Activated naive CD8-positive, alpha-beta T cell (primary cell): ENCODE results near the gene TBC1D14.

Experiments
- H3K27ac Mint-ChIP-seq: one replicate; pipeline ENCODE4 v1.8.0; 2021; ENCODE audit warnings: mixed read lengths
- H3K27me3 Mint-ChIP-seq: one replicate; pipeline ENCODE4 v1.8.0; 2021; ENCODE audit warnings: mixed read lengths
- H3K36me3 Mint-ChIP-seq: one replicate; pipeline ENCODE4 v1.8.0; 2021; ENCODE audit warnings: mixed read lengths
- H3K4me1 Mint-ChIP-seq: one replicate; pipeline ENCODE4 v1.8.0; 2021; ENCODE audit warnings: low read depth, mixed read lengths
- H3K4me3 Mint-ChIP-seq: one replicate; pipeline ENCODE4 v1.8.0; 2021; ENCODE audit warnings: mild to moderate bottlenecking, mixed read lengths
- H3K9me3 Mint-ChIP-seq: one replicate; pipeline ENCODE4 v1.8.0; 2021; ENCODE audit warnings: low read depth, mixed read lengths

TBC1D14 gene

DNA sequence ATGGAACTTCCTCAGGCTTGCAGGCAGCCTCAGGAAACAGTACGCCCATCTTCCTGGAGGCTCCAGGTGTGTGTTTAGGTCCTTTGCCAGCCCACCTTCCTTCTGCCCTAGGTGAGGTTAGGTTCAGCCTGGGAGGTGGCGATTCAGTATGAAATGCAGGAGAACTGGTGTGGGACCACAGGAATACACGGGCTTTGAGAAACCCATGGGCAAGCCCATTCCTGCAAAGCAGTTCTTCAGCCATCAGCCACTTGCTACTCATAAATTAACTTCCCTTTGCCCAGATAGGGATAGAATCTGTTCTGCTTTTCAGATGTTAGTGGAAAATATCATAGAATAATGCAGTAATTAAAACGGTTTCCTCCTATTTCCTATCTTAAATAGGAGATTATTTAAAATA is 32.2 kb downstream of the TBC1D14 start:
- Mint-ChIP-seq H3K27ac (peak overlapping the region; percentile 82), H3K4me1 (peaks cover 68% of the 10 kb centered on the region), H3K9me3 (no peaks in the 10 kb centered on the region), H3K27me3 (no peaks in the 10 kb centered on the region), H3K4me3 (peak overlapping the region; percentile 74), H3K36me3 (no peaks in the 10 kb centered on the region)

DNA sequence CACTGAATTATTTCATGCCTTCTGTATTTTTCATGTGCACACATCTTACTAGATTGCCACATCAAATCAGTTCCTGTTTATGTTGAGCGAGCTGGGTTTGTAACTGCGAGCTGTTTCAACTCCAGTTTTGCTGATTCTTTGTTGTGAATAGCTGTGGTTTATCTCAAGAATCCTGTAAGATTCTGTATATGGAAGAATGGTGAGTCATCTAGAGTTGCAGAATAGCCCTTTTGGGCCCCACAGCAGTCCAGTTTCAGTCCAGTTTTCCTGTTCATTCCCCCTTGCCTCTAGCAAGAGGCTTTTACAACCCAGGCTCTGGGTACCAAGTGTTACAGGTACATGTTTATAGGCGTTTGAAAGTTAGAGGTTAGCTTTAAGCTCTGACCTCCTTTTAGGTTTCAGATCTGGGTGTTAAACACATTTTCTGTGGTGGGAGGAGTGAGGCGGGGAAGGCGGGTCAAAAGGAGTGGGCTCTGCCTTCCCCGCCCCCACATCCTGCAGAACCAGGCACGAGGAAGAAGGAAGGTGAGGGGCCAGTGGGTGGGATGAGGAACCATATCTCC is 32.7 kb downstream of the TBC1D14 start:
- Mint-ChIP-seq H3K4me3 (peak overlapping the region; percentile 74), H3K27ac (peak overlapping the region; percentile 82), H3K4me1 (peaks cover 65% of the 10 kb centered on the region), H3K36me3 (no peaks in the 10 kb centered on the region), H3K27me3 (no peaks in the 10 kb centered on the region), H3K9me3 (no peaks in the 10 kb centered on the region)

DNA sequence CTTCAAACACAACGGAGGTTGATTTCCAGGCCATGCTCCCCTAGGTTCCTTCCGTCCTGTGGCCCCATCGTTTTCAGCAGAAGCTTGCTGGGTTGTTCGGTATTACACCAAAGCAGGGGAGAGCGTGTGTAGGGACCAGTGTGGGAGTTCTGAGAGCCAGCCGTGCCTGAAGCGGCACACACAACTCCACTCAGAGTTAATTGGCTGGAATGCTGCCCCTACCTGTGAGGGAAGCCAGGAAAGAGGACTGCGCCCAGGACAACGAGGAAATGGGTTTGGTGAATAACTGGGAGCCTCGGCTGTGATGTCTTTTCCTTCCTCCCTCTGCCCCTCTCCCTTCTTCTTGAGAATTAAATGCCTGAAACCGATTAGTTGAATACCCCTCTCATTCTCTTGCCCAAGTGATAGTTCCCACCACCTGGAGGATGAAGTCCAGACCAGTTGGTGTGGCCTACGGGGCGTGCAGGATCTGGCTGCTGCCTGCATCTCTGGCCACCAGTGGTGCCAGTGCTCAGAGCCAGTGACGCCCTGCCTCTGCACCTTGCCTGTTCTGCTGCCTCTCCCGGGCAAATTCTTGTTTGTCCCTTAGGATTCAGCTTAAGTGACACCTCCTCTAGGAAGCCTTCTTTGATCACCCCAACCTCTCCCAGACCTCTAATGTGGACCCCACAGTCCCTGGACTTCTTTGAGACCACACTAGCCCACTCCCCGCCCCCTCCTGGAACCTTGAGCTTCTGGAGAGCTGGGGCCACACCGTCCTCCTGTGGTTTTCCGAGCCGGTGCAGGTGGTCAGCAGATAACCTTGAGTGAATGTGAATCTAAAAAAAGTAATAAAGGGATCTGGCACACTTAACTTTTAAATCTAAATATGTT is 33.6 kb downstream of the TBC1D14 start:
- no peaks in the 10 kb centered on the region for H3K27me3 Mint-ChIP-seq
- H3K36me3 Mint-ChIP-seq: no peaks in the 10 kb centered on the region
- H3K4me3 Mint-ChIP-seq: peak overlapping the region; percentile 74
- peaks cover 67% of the 10 kb centered on the region for H3K4me1 Mint-ChIP-seq
- peak overlapping the region; percentile 82 for H3K27ac Mint-ChIP-seq
- H3K9me3 Mint-ChIP-seq: no peaks in the 10 kb centered on the region

DNA sequence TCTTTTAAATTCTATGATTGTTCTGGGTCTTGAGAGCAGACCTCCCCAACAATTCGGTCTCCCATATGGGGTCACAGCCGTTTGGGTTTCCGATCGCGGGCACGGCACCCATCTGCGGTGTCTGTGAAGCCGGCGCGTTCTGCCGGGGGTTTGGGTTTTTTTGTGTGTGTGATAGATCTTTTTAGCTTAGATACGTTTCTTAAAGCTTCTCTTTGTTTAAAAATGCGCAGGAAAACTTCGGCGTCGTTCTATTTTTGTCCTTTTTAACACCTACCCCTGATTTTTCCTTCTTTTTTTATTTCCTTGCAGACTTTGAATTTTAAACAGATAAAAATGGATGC is 34.2 kb downstream of the TBC1D14 start:
- Mint-ChIP-seq H3K9me3 (no peaks in the 10 kb centered on the region), H3K27me3 (no peaks in the 10 kb centered on the region), H3K36me3 (no peaks in the 10 kb centered on the region), H3K4me3 (no peak overlapping the region), H3K27ac (peak overlapping the region; percentile 82), H3K4me1 (peaks cover 65% of the 10 kb centered on the region)

DNA sequence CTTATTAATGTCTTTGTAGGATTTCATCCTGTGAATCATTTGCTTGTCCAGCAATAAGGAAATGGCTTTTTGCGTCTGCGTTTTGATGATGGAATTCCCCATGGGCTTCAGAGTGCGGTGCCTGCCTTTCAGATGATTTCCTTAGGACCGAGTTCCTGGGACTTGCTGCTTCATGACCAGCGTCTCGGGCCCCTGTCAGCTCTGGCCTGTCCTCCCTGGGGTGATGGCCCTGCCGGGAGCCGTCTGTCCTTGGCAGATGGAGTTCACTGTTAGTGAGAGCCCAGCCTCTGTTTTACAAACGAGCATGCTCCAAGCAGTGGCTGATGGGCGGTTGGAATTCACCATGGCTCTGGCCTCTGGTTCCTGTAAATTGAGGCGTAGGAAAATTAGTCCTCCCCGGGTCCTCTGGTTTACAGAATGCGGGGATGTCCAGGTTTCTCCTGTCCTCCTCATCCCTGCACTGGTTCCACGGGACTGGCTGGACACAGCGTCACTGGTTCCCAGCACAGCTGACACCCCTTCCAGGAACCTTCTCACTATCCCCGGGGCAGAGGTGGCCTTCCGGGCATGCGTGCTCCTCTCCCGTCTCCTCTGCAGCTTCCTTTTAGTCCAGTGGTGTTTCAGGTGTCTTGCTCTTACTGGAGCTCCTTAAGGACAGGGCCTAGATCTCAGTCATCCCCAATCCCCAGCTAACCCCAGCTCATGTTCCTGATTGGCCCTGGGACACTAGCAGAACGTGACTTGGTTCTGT is 34.9 kb downstream of the TBC1D14 start:
- H3K9me3 Mint-ChIP-seq: no peaks in the 10 kb centered on the region
- peaks cover 58% of the 10 kb centered on the region for H3K4me1 Mint-ChIP-seq
- H3K4me3 Mint-ChIP-seq: no peak overlapping the region
- peak overlapping the region; percentile 61 for H3K27ac Mint-ChIP-seq
- no peaks in the 10 kb centered on the region for H3K36me3 Mint-ChIP-seq
- H3K27me3 Mint-ChIP-seq: no peaks in the 10 kb centered on the region

DNA sequence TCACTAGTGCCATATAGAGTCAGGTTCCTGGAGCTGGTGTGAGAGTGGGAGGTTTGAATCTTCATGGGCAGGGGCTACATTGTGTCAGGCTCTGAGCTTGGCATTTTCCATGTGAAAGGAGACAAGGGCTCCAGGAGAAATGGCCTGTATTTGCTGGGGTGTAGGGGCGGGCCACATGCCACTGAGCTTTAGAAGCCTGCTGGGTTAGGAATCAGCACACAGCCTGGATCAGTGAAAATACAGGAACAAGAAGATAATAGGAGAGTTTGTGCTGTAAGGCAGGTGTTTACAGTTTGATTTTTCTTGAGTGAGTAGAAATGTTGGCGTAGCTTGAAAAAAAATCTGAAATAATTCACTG is 35.4 kb downstream of the TBC1D14 start:
- no peak overlapping the region for H3K4me3 Mint-ChIP-seq
- H3K27me3 Mint-ChIP-seq: no peaks in the 10 kb centered on the region
- no peaks in the 10 kb centered on the region for H3K9me3 Mint-ChIP-seq
- H3K27ac Mint-ChIP-seq: peak overlapping the region; percentile 61
- peaks cover 56% of the 10 kb centered on the region for H3K4me1 Mint-ChIP-seq
- peaks cover 2% of the 10 kb centered on the region for H3K36me3 Mint-ChIP-seq

DNA sequence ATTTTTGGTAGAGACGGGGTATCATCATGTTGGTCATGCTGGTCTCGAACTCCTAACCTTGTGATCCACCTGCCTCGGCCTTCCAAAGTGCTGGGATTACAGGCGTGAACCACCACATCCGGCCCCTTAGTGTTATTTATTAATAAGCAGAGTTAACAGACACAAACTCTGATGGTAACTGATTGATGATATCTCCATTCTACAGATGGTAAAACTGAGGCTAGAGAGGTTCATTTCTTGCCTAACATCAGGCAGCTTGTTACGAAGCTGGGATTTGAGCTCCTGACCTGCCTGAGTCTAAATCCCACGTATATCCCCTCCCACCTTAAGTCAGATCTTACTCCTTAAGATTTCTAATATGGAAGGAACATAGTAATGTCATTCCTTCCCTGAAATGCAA is 36.9 kb downstream of the TBC1D14 start:
- Mint-ChIP-seq H3K9me3 (no peaks in the 10 kb centered on the region), H3K27ac (no peak overlapping the region), H3K36me3 (peaks cover 4% of the 10 kb centered on the region), H3K4me3 (no peak overlapping the region), H3K4me1 (peaks cover 51% of the 10 kb centered on the region), H3K27me3 (no peaks in the 10 kb centered on the region)

DNA sequence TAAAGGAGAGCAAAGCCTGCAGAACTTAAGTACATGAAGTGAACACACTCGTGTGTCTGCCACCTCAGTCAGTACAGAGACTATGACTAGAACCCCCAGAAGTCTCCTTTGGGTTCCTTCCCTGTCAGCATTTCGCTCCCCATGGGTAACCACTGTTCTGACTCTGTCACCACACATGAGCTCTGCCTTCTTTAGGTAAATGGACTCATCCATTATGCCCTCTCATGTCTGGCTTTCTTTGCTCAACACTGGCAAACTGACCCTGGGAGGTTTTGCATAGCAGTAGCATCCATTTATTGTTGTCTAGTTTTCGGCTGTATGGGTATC is 38.5 kb downstream of the TBC1D14 start:
- Mint-ChIP-seq H3K4me1 (peaks cover 47% of the 10 kb centered on the region), H3K9me3 (no peaks in the 10 kb centered on the region), H3K4me3 (no peak overlapping the region), H3K27ac (no peak overlapping the region), H3K27me3 (no peaks in the 10 kb centered on the region), H3K36me3 (peaks cover 4% of the 10 kb centered on the region)

DNA sequence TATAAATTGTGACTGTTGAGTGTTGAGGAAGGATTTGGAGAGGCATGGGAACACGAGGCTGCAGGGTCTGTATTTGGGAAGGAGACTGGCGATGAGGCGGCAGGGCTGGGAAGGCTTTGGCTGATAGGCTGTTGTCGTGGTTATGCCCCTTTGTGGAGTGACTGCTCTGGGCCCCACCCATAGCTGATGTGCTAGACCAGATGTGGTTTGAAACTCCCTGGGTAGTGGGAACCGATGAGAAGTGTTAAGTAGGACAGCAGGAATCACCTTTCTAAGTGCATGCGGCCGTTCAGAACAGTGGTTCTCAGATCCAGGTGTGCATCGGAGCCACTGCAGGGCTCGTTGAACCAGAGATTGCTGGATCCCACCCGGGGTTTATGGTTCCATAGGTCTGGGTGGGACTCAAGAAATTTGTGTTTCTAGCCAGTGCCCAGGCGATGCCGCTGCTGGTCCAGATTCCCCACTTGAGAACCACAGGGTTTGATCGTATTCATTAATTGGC is 42.3 kb downstream of the TBC1D14 start:
- peaks cover 55% of the 10 kb centered on the region for H3K4me1 Mint-ChIP-seq
- H3K4me3 Mint-ChIP-seq: no peak overlapping the region

DNA sequence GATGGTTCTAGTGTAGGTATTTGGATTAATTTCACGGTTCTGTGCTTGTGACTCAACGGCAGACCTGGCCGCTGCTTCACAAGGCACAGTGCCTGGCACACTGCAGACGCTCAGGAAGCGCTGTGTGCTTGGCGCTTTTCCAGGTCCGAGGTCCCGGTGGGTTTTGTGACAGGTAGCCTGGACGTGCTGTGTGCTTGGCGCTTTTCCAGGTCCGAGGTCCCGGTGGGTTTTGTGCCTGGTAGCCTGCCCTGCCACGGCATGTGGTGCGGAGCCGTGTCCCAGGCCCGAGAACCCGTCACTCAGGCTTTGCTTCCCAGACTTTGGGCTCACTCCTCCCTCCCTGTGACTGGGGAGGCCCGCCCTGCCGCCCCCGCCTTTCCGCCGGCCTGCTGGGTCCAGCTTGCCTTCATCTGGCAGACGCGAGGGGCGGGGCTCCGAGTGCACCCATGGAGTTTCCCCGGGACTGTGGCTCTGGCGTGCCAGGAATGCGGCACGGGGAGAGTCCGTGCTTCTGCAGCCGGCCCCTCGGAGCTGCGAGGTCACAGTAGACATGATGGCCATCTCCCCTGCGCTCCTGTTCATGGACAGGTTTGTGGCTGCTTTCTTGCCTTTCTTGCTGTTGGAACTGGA is 44.2 kb downstream of the TBC1D14 start:
- no peaks in the 10 kb centered on the region for H3K27me3 Mint-ChIP-seq
- peaks cover 55% of the 10 kb centered on the region for H3K4me1 Mint-ChIP-seq
- H3K36me3 Mint-ChIP-seq: peaks cover 4% of the 10 kb centered on the region
- H3K4me3 Mint-ChIP-seq: no peak overlapping the region
- H3K27ac Mint-ChIP-seq: no peak overlapping the region
- H3K9me3 Mint-ChIP-seq: no peaks in the 10 kb centered on the region

More for the DNA sequence above, 42.3 kb downstream of the TBC1D14 start:
- no peak overlapping the region for H3K27ac Mint-ChIP-seq
- no peaks in the 10 kb centered on the region for H3K27me3 Mint-ChIP-seq
- H3K9me3 Mint-ChIP-seq: no peaks in the 10 kb centered on the region
- H3K36me3 Mint-ChIP-seq: peaks cover 4% of the 10 kb centered on the region

DNA sequence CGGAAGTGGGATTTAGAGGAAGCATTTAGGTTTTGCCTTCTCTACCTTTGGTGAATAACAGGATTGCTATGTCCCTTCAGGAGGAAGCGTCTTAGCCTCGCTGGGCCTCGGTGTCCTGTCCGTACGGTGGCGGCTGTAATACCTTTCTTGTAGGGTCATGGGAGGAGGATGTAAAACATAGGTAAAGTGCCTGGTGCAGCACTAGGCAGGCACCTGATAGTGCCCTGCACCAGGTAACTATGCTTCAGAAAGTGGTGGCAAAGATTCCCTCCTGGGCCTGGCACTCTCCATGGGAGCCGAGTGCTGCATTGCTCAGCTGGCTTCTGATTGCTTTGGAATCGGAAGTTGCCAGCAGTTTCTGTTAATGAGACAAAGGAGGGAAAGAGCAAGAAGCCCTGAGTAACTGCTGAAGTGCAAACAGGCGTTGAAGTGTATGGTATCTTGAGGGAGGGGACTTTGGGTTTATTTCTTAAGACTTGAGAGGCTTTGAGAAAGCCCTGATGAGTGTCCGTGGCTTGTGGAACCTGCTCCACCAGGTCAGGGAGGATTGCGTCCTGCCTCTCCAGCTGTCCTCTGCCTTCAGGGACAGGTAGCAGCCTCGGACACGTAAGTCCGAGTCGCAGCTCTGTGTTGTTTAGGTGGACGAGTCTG is 45.8 kb downstream of the TBC1D14 start:
- Mint-ChIP-seq H3K27me3 (no peaks in the 10 kb centered on the region), H3K27ac (no peak overlapping the region), H3K36me3 (no peaks in the 10 kb centered on the region), H3K4me3 (no peak overlapping the region), H3K9me3 (no peaks in the 10 kb centered on the region), H3K4me1 (peaks cover 53% of the 10 kb centered on the region)

DNA sequence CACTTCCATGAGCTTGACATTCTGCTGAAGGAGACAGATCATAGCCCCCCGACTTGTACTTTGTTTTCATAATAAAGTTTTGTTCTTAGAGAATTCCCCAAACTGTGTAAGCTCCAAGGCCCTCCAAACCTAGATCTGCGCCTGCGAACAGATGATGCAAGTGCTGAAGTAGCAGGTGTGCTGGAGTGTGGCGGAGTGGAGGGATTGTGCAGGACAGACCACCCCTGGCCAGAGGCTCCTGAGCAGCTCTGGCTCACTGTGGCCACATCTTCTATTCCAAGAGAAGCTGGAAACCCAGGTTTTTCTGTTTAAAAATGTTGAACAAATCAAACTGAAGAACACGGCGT is 46.4 kb downstream of the TBC1D14 start:
- Mint-ChIP-seq H3K27ac (no peak overlapping the region), H3K9me3 (no peaks in the 10 kb centered on the region), H3K36me3 (no peaks in the 10 kb centered on the region), H3K4me1 (peaks cover 52% of the 10 kb centered on the region), H3K27me3 (no peaks in the 10 kb centered on the region), H3K4me3 (no peak overlapping the region)

DNA sequence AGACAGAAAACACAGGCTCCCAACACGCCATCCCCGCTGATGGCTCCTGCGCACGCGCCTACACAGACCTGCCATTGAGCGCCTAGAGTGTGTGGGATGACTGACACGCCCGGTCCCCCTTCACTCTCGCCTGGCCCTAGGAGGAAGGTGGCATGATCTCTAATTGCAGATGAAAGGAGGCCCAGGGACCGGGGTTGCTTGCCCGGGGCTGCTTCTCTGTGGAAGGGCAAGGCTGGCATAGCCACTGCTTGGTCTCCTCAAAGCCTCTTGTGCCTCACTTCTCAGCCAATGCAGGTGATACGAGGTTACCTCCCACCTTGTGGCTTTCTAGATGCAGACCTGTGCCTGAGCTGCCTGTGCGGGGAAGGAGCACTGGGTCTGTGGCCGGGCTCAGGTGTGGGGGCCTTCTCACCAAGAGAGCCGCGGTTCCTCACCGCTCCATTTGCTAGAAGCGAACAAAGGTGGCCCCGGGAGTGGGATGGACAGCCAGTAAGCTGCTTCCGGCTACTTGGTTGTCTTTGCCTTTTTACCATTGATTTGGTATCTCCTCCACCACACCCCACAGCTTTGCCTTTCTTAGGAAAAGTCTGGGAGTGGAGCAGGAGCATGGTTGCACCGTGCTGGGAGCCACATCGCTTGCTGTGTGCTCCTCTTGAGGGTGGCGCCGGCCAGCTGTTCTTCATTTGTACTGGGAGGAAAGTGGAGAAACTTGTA is 47.0 kb downstream of the TBC1D14 start:
- H3K4me3 Mint-ChIP-seq: no peak overlapping the region
- H3K27ac Mint-ChIP-seq: no peak overlapping the region
- peaks cover 49% of the 10 kb centered on the region for H3K4me1 Mint-ChIP-seq
- H3K9me3 Mint-ChIP-seq: no peaks in the 10 kb centered on the region
- H3K36me3 Mint-ChIP-seq: no peaks in the 10 kb centered on the region
- H3K27me3 Mint-ChIP-seq: no peaks in the 10 kb centered on the region

DNA sequence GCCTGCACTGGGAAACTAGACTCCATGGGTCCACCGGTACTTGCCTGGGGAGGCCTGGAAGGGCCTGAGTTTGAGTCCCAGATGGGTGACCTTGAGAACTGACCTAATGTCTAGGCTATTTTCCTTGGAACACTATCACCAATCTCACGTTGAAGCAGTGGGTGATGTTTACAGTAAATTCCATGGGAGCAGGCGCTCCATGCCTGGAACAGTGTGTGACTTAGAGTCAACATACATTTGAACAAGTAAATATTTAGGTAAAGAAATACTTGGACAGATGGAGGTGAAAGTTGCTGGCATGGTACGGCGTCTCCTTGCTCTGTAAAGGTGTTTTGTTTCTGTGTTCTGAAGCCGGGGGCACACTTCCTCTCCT is 47.5 kb downstream of the TBC1D14 start:
- Mint-ChIP-seq H3K4me3 (no peak overlapping the region), H3K36me3 (no peaks in the 10 kb centered on the region), H3K4me1 (peaks cover 49% of the 10 kb centered on the region), H3K27ac (peak overlapping the region; percentile 61), H3K27me3 (no peaks in the 10 kb centered on the region), H3K9me3 (no peaks in the 10 kb centered on the region)
